Anterior cingulate cortex (tissue), 58 donors: ENCODE measurements around the gene SPEM2.
"Not testable (repeated sequence)": the region's sequence is repeated elsewhere in the genome, so short reads cannot be mapped to it uniquely, and the experiment has no call there.

ENCODE experiments used
- DNase-seq, 58 donors: peaks; one replicate each; lab custom pipeline; 2025; lab: John Stamatoyannopoulos, UW

Gene SPEM2

GRCh38 chr17:7466639-7467341 is 41.4 kb downstream of the SPEM2 start:
- peak in 9 of 58 donors; percentile 6 to 84 (median 23) for DNase-seq

- DNase-seq, result no peak
These were observed 42.1 kb downstream of the SPEM2 start for GRCh38 chr17:7467498-7467897.

- no peak for DNase-seq
These were observed 42.9 kb downstream of the SPEM2 start for GRCh38 chr17:7468290-7468689.

GRCh38 chr17:7468804-7469389 is 43.5 kb downstream of the SPEM2 start:
- DNase-seq, result no peak

GRCh38 chr17:7469843-7470242 is 44.4 kb downstream of the SPEM2 start:
- DNase-seq, result not testable (repeated sequence)

GRCh38 chr17:7470457-7470973 is 45.1 kb downstream of the SPEM2 start:
- DNase-seq, result not testable (repeated sequence)

- no peak for DNase-seq
These were observed 46.3 kb downstream of the SPEM2 start for GRCh38 chr17:7471729-7472128.

- DNase-seq, result not testable (repeated sequence)
These were observed 49.4 kb downstream of the SPEM2 start for GRCh38 chr17:7474767-7475166.

- DNase-seq, result no peak
These were observed 50.5 kb downstream of the SPEM2 start for GRCh38 chr17:7475764-7476422.

GRCh38 chr17:7476494-7476893 is 51.1 kb downstream of the SPEM2 start:
- DNase-seq, result no peak

- DNase-seq, result peak in 1 of 58 donors; percentile 8
These were observed 51.5 kb downstream of the SPEM2 start for GRCh38 chr17:7476951-7477350.
